ENCODE data around the gene ABI3BP. TPM values are rescaled to one million over a fixed set of nuclear protein-coding genes. Genes with fewer than 3 reads are reported as not detected.

ABI3BP gene
- total RNA-seq, 2 donors from 2014 or later: 59.8 to 72.0 TPM

GRCh38 chr3:100804631-100805030 lies 188.6 kb downstream of the ABI3BP start:
- DNase-seq (no peak), ATAC-seq (no peak)
- intact Hi-C loops (cut with DNase I): no loop called here

- ATAC-seq: no peak
- intact Hi-C loops (cut with DNase I): no loop called here
- DNase-seq: no peak
Observed at GRCh38 chr3:100803711-100804110, 189.5 kb downstream of the ABI3BP start.

DNA sequence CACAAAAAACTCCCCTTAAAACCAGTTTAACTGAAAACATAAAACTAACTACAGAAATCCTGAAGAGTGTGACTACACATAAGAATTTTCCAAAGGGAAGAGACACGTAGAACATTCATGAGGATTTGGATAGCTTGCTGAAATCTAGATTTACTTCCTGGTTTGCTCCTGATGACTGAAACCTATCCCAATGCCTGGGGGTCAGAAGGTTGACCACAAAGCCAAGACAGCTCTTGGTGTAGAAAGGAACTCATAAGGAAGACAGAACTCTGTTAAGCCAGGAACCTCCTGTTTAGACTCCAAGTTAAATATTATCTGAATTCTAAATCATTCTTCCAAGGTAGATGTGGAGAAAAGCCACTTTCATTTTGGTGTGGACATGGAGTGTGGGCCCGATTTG lies 191.1 kb downstream of the ABI3BP start:
- no peak for DNase-seq
- ATAC-seq: no peak
- intact Hi-C loops (cut with DNase I): no loop called here

DNA sequence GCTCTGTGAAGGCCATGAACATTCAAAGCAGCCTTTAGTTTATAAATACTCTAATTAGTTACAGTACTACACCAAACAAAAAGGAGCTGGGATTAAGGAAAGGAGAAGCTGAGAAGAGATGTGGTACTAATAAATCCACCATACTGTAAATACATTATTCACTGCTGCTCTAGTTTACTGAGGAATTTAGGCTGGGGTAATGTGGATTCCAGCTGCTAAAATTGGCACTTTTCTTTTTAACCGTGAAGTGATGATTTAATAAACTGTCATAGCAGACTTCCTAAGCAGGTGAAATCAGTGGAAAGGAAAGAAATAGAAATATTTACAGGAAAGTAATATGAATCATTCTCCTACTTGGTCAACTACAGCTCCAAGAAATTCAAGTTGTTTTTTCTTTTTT lies 195.2 kb downstream of the ABI3BP start:
- no peak for ATAC-seq
- intact Hi-C loops (cut with DNase I): no loop called here
- no peak for DNase-seq

DNA sequence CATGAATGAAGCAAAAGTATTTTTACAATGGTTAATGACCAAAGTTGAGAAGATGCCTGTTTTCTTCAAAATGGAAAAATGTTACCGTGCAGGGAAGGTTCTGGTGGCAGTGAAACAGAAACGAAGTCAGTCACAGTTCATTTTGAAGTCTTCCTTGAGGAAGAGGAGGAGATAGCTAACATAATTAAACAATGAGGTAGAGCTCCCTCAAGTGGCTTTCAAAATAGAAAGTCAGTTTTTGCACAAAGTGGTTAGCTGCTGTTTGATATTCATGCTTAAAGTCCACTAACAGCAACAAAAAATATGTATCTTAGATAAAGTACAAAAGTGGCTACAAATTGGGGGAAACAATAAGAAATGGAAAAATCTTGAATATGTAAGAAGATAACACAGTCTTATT lies 196.7 kb downstream of the ABI3BP start:
- DNase-seq (no peak), ATAC-seq (peak in 1 of 2 donors; percentile 38)
- intact Hi-C loops (cut with DNase I): no loop called here

GRCh38 chr3:100789579-100789978 lies 203.6 kb downstream of the ABI3BP start:
- intact Hi-C loops (cut with DNase I): no loop called here
- DNase-seq: no peak
- ATAC-seq: no peak

DNA sequence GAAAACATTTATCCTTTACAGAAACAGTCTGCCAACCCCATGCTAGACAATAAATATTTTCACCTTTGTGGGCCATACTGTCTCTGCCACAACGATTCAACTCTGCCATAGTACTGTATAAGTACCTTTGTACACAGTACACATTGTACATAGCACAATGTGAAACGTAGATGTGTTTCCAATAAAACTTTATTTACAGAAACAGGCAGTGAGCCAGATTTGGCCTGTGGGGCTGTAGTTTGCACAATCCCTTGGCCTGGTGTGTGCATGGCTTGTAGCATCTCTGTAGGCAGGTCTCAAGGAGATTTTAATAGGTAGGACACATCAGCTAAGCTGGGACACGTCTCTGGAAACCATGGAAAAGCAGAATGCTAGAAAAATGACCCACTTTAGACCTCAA lies 209.6 kb downstream of the ABI3BP start:
- intact Hi-C loops (cut with DNase I): no loop called here
- no peak for ATAC-seq

DNA sequence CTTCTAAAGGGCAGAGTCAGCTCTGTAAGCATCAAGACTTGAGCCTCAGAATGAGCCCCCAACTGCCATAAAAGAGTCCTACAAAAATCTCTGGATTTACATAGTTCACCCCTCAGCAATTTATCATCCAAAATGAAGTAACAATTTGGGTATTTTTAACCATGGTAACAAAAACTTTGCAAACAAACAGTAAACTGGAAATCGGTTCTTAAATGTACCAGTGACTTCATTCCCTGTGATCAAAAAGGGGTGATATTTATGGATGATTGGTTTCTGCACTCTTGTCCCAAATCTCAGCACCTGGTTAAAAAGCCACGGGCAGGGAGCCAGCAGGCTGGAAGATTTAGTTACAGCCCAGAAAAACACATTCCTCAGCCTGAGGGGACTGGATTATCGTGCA lies 210.3 kb downstream of the ABI3BP start:
- no peak for DNase-seq
- ATAC-seq: peak in 1 of 2 donors; percentile 14
- intact Hi-C loops (cut with DNase I): no loop called here

More for the DNA sequence above, 209.6 kb downstream of the ABI3BP start:
- DNase-seq: no peak

DNA sequence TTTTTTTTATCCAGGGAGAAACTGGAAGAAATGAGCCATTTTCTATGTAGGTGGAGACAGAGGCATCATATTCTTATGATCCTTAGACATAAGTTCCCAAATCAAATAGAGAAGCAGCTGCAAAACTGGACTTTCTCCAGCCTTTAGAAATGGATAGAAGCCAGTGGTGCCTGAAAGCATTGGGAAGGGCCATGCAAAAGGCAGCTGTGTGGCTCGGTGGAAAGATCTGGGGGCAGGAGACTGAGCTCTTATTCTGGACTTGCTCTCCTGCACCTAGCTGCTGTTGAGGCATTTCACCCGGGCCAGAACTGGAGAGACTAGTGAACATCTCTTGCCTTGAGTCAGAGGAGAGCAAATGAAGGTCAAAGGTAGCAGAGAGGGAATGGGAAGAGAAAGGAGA lies 210.9 kb downstream of the ABI3BP start:
- intact Hi-C loops (cut with DNase I): no loop called here
- ATAC-seq (peak in 1 of 2 donors; percentile 57), DNase-seq (no peak)

DNA sequence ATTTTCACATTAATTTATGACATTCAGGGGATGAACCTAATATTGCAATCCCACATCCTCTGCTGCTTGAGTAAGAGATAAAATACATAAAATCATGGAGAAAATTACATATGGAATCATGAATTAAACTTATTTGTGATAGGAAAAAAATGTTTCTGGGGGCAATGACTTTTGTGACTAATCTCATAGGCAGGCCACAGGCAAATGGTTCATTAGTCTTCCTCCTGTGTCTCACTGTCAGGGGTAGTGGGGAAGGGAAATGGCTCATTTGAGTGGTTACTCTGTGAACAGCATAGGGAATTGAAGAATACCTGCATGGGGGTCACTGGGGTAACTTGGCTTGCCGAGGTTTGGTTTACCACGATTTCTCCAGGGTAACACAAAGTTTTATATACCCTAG lies 211.9 kb downstream of the ABI3BP start:
- ATAC-seq: no peak
- intact Hi-C loops (cut with DNase I): no loop called here

GRCh38 chr3:100780071-100780622 lies 213.1 kb downstream of the ABI3BP start:
- ATAC-seq: no peak
- intact Hi-C loops (cut with DNase I): no loop called here
- no peak for DNase-seq

More for the DNA sequence above, 211.9 kb downstream of the ABI3BP start:
- no peak for DNase-seq

DNA sequence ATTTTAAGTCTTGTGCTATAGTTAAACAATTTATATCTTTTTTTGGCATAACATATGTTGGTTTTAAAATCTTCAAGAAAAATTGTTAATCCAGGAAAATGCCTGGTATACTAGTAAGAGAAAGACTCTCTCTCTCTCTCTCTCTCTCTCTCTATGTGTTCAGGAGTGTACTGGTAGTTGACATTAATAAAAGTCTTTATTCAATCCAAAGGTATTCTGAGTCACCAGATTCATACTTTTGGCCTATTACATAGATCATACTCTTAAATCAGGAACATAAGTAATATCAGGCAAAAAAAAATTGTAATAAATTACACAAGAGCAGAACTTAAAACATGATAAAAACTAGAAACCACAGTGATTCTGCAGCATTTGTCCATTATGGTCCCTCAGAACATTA lies 213.7 kb downstream of the ABI3BP start:
- DNase-seq (no peak), ATAC-seq (no peak)
- intact Hi-C loops (cut with DNase I): no loop called here

GRCh38 chr3:100777271-100777670 lies 215.9 kb downstream of the ABI3BP start:
- ATAC-seq (peak in 1 of 2 donors; percentile 20), DNase-seq (no peak)
- intact Hi-C loops (cut with DNase I): no loop called here

GRCh38 chr3:100776746-100777145 lies 216.5 kb downstream of the ABI3BP start:
- intact Hi-C loops (cut with DNase I): no loop called here
- DNase-seq (no peak), ATAC-seq (peak in 1 of 2 donors; percentile 15)

DNA sequence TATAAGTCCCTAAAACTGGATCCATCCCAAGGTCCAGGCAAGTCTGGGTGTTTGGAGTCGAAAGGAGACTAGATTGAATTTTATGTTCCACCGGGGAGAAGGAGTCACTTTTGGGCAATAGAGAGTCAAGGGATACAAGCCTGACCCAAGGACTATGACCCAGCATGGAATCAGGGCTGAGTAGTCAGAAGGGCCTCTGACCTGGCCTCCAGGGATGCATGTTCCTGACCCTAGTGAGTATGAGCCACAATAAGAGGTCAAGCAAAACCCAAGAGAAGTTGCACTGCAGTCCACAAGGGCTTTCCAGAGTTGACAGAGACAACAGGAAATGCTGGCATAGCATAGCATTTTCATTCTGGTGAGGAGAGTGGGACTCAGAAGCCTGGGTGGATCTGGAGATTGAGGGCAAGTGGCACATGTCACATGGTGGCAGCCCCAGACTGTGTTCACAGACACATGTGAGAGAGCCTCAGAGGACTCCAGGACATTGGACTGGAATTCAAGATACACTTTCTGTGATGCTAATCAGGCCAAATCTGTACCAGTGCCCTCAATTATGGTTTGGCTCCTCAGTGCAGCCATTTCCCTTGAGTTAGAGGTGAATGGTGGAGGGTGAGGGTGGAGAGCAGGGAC lies 217.0 kb downstream of the ABI3BP start:
- no peak for DNase-seq
- intact Hi-C loops (cut with DNase I): no loop called here
- ATAC-seq: no peak

- DNase-seq (no peak), ATAC-seq (peak in 1 of 2 donors; percentile 21)
- intact Hi-C loops (cut with DNase I): no loop called here
Observed at GRCh38 chr3:100775669-100776068, 217.6 kb downstream of the ABI3BP start.

GRCh38 chr3:100775226-100775625 lies 218.0 kb downstream of the ABI3BP start:
- intact Hi-C loops (cut with DNase I): no loop called here
- no peak for ATAC-seq

GRCh38 chr3:100769693-100770092 lies 223.5 kb downstream of the ABI3BP start:
- ATAC-seq (no peak), DNase-seq (no peak)
- intact Hi-C loops (cut with DNase I): no loop called here

More at GRCh38 chr3:100775226-100775625, 218.0 kb downstream of the ABI3BP start:
- no peak for DNase-seq

DNA sequence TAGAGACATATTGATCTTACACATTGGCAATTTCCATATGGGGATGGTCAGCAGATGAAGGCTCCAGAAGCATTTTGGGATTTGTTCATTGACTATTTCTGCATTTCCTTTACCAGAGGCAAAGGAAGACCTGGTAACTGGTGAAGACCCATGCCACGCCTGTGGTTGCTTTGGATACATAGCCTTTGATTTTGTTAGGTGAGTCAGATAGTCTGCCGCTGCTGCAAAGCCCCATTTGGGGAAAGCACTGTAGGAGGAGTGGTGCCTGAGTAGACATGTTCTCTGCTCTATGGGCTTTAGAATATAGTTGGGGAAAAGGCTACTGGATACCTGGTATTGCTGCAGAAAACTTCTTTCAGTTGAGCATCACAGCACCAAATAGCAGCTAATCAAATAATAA lies 227.2 kb downstream of the ABI3BP start:
- intact Hi-C loops (cut with DNase I): no loop called here
- ATAC-seq: no peak
- no peak for DNase-seq

DNA sequence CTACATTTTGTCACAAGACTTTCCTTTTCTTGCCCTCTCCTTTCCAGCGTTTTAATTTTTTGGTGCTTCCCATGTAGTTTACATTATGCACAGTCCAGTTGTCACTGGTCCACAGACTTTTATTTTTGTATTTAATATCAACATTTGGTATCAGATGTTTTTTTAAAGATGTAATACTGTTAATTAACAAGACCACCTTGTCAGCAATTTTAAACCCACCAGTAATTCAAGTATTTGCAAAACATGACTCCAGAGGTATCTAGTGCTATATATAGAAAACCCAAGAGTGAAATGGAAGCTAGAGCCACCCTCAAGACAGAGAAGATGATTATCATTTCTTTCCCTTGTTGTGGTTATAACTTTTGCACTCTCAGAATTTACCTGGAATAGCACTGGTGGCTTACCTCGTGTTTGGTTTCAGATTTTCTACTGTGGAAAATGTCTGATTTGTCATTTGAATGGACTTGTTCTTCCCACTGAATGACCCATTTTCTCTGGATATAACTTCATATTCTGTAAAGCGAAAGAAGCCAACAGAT lies 227.7 kb downstream of the ABI3BP start:
- ATAC-seq (no peak), DNase-seq (no peak)
- intact Hi-C loops (cut with DNase I): no loop called here

DNA sequence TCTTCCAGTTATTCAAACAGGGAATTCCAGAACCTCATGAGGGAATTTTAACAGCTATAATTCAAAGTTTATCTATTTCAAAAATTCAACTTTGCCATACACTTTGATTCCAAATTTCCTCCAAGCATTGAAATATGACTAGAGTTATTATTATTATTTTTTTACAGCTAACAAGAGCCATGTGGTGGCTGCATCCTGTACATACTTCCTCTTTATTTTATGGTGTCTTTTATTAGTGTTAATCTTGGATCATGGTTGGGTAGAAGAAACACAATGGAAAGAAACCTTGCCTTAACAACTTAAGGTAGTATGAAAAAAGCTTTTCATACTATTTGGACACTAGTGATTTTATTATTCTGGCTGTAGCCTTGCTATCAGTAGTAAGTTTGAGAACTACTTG lies 231.3 kb downstream of the ABI3BP start:
- intact Hi-C loops (cut with DNase I): no loop called here
- DNase-seq (no peak), ATAC-seq (no peak)

All from left cardiac atrium (tissue), 4 donors.